IPS DF 19.7 (cell line): ENCODE measurements around the gene NAA16.
"Not testable (repeated sequence)": the region's sequence is repeated elsewhere in the genome, so short reads cannot be mapped to it uniquely, and the experiment has no call there.

Experiments
- DNase-seq: peaks from one replicate; pipeline ENCODE4 v3.0.0-alpha.2; 2013; ENCODE audit warnings: low read depth, low spot score

NAA16 gene

DNA sequence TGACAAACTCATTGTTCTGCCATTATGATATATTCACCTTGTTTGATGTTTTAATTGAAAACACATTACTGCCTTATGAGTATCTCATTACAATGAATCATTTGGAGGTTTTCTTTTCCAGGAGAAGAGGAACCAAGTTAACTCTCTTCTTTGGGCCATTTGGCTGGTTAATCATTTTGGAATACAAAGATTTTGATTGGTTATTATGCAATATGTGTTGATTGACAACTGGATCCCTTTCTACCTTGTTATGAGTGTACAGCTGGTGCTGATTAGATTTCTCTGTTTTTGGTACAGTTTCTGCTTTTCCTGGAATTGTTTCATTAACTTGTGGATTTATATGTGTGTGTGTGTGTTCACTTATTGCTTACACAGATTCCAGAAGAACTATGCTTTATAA is 97.1 kb downstream of the NAA16 start:
- DNase-seq = no peak

DNA sequence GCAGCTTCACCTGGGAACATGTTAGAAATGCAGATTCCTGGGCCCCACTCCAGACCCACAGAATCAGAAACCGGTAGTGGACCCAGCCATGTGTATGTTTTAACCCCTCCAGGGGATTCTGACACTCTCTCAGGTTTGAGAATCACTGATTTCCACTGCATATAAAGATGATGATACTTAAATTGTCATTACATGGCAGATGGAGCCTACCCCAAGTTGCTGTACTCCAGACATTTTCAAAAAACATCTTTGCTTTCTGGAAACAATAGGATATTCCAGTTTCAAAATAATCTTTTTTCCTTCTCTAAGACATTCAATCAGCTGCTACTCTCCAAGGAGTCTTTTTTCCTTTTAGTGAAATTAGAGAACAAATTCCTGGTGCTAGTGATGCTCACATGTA is 97.7 kb downstream of the NAA16 start:
- no peak for DNase-seq

DNA sequence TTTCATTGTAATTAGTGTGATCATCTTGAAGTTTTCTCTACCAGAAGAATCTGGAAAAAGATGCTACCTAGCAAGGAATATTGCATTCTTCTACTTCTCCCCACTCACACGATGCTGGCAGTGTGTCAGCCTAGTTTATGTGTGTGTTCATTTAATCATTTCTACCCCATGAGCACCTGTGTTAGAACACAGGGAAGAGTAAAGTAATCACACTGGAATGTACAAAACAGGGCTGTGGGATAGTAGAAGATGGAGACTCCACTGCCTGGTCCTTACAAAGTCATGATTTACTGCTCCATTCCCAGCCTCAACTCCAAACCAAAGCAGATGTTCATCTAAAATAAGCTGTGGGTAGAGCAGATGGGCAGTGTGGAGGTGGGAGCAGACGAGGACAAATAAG is 98.5 kb downstream of the NAA16 start:
- no peak for DNase-seq

DNA sequence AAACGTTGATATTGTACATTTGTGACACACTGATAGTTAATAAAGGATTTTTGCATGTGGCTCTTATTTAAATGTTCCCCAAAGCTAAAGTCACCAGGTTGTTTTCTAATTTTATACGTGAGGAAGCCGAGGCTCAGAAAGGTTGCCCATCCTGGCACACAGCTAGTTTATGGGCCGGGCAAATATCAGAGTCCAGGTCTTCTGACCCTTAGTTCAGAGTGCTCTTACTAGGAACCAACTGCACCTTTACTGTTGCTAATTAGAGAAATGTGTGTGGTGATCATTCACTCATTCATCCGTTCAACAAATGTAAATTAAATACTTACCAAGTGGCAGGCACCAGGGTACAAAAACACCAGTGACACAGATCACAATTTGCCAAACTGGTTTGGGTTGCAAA is 100.0 kb downstream of the NAA16 start:
- DNase-seq = no peak

DNA sequence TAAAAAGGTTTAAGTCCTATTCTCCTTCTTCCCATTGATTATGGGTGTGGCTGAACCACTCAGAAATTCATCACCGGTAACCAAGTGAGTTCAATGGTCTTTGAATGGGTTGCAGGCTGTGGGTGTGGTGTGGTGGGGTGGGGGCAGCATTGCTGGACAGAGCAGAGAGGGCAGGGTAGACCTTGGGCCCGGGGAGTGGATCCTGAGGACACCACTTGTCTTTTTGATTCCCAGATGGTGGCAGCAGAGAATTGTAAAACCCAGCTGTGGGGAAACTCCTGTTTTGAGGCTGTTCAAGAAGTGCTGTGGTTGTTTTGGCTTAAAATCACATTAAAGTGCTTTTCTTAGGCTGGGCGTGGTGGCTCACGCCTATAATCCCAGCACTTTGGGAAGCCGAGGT is 100.5 kb downstream of the NAA16 start:
- DNase-seq = peak; percentile 15

DNA sequence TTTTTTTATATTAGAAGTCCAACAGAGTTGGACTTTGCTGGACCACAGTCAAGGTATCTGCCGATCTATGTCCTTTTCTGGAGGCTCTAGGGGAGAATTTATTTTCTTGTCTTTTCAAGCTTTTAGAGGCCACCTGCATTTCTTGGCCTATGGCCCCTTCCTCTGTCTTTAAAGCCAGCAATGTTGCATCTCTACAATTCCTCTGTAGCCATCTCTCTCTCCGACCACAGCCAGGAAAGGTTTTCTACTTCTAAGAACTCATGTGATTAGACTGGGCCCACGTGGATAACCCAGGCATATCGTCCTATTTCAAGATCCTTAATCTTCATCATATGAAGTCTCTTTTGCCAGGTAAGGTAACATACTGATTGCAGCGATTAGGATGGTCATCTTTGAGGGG is 102.8 kb downstream of the NAA16 start:
- DNase-seq = no peak

DNA sequence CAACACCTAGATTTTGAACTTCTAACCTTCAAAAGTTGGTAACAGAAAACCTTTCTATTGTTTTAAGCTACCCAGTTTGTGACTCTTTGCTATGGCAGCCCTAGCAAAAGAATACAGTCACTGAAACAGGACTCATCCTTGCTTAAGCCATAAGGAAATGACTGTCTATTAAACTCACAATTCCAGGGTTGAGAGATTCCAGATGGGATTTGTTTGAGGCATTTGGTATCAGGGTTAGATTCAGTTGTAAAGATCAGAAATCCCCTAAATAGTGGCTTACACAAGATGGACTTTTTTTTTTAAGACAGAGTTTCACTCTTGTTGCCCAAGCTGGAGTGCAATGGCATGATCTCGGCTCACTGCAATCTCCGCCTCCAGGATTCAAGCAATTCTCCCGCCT is 105.2 kb downstream of the NAA16 start:
- DNase-seq = no peak

DNA sequence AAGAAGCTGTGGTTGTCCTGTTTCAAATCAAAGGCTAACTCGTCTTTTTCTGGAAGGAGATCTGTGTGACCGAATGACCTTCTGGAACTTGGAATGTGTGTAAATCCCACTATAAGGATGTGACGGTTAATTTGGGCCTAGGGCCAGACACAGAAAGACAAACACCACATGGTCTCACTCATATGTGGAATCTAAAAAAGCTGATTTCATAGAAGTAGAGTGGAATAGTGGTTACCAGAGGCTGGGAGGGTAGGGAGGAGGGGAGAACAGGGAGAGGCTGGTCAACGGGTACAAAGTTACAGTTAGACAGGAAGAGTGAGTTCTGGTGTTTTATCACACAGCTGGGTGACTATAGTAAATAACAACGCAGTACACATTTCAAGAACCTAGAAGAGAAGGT is 107.0 kb downstream of the NAA16 start:
- DNase-seq = no peak

DNA sequence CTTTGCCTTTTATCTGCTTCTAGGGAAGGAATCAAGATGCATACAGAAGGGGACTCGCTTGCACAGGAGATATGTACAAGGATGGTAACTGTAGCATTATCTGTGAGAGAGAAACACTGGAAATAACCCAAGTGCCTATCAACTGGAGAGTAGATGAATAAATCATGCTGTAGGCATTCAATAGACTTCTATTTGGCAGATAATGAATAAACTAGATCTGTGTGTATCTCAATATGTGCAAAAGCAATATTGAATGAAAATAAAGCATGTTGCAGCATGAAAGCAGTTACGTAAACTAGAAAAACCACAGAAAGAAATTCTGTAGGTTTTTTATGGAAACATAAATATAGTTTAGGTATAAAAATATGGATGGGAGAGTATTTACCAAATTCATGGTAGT is 107.7 kb downstream of the NAA16 start:
- no peak for DNase-seq

DNA sequence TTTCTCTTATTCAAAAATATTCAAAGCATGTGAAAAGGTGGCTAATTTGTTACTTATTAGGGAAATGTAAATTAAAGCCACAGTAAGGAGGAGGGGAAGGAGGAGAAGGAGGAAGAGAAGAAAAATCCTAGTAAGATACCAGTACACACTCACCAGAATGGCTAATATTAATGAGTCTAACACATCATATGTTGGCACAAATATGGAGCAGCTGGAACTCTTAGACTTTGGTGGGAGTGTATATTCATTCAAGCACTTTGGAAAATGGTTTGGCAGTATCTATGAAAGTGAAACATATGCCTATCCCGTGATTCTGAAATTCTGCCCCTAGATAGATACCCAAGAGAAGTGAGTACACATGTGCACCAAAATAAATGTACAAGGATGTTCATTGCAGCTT is 108.1 kb downstream of the NAA16 start:
- DNase-seq = no peak

DNA sequence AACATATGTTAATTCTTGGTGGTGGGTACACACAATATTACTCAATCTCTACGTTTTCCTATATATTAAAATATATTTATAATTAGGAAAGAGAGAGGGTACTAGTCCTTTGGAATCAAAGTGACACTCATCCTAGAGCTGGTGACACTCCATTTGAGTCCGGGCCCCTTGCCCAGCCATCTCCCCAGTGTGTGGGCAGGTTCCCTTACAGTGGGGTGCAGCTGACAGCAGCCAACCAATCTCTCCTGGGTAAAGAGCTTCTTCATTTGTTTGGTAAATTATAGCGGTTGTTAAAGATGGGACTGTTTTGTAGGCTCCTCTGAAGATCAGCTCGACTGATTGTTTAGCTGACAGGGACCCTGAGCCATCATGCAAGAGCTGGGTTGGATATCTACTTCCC is 109.1 kb downstream of the NAA16 start:
- no peak for DNase-seq

DNA sequence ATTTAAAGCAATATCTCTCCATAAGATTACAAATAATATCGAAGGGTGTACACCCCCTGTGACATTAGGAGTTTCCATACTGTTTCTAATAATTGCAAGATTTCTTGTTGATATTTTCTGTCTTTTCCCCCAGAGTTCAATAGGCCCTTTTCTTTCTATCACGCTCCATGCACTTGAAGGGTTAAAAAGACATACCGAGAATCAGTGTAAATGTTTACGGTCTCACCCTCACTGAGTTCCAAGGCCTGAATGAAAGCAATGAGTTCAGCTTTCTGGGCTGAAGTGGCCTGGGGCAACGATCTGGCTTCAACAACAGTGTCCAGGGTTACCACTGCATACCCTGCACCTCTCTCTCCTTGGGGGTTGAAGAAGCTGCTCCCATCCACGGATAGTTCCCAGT is 110.3 kb downstream of the NAA16 start:
- DNase-seq = not testable (repeated sequence)

DNA sequence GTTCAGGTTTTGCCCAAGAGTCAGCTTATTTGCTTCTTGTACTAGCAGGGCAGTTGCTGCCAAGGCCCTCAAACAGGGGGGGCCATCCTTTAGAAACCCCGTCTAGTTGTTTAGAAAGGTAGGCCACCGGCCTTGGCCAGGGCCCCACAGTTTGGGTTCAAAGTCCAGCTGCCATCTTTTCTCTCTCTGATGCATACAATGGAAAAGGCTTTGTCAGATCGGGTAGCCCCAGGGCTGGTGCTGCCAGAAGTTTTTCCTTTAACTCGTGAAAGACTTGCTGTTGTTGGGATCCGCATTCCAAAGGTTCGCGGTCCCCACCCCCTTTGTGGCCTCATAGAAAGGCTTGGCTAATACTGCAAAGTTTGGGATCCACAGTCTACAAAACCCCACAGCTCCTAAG is 110.9 kb downstream of the NAA16 start:
- DNase-seq = not testable (repeated sequence)

DNA sequence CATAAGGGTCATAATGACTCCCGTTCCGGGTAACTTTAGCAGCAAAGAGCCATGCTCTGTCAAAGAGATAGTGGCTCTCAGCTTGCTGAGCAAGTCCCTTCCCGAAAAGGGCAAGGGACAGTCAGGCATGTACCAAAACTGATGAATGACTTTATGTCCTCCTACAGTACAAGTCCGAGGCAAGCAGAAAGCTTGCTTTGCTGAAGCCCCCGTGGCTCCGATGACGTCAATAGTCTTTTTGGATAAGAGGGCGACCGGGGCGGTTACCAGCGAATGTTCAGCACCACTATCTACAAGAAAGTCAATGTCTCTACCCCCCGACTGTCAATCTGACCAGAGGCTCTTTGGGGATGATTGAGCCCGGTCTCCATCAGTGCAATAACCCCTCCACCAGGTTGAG is 112.2 kb downstream of the NAA16 start:
- DNase-seq = not testable (repeated sequence)

DNA sequence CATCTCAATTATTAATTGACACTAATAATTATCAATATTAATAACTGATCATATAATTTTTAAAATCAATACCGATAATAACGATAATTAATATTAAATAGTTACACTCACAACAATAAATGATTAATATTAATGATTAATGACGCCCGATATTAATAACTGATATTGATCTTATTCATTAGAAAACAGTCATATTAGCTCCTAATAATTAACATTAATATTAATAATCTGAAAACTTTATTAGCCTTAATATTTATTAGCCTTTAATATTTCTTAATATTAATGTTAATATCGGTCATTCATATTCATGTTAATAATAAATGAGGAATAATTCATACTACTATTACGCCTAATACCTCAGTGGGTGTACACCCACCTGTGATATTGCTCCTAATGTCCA is 113.6 kb downstream of the NAA16 start:
- not testable (repeated sequence) for DNase-seq

DNA sequence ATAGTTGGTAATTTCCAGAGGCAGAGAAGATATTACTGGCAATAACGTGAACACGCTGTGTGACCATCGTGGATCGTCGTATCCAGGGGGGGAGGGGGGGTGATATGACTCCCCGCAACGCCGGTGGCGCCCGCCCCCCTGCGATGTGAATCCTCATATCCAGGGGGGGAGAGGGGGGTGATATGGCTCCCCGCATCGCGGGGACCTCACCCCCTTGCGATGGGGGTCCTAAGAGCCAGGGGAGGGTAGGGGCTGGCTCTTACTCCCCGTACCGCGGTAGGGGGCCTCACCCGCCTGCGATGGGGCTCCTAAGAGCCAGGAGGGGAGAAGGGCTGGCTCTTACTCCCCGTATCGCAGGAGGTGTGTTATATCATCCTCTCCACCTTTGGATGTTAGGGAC is 115.0 kb downstream of the NAA16 start:
- no peak for DNase-seq
